Esophagus muscularis mucosa (tissue), 4 donors: Measurements from ENCODE around the gene SEC24D. TPM values are rescaled to one million over a fixed set of nuclear protein-coding genes. Genes with fewer than 3 reads are reported as not detected.

ENCODE experiments used
- DNase-seq: peaks from one replicate; pipeline ENCODE4 v3.0.0-alpha.2; 2017; ENCODE audit errors: extremely low spot score
- H3K27ac ChIP-seq, 4 donors: fragments of 200-600 bp; sonication (generic); replicated peaks in 1 of 4; 1 replicate in 3 of 4; 2 replicates in 1 of 4; pipeline ENCODE4 v1.5.1; 2016 to 2019; ENCODE audit warnings: mild to moderate bottlenecking in 1 of 4
- H3K27me3 ChIP-seq, 4 donors: fragments of 200-600 bp; sonication (generic); one replicate each; pipeline versions ENCODE4 v1.5.1 to v1.6.0; 2016 to 2019
- H3K36me3 ChIP-seq, 4 donors: fragments of 200-600 bp; sonication (generic); one replicate each; pipeline ENCODE4 v1.5.1; 2016 to 2019
- H3K4me1 ChIP-seq, 4 donors: fragments of 200-600 bp; sonication (generic); one replicate each; pipeline ENCODE4 v1.5.1; 2016 to 2019
- H3K4me3 ChIP-seq, 4 donors: fragments of 200-600 bp; sonication (generic); 1 replicate in 2 of 4; 2 replicates in 2 of 4; pipeline ENCODE4 v1.5.1; 2016 to 2019; ENCODE audit warnings: mild to moderate bottlenecking in 4 of 4, moderate library complexity in 1 of 4
- H3K9me3 ChIP-seq, 4 donors: fragments of 200-600 bp; sonication (generic); 1 replicate in 3 of 4; 2 replicates in 1 of 4; pipeline ENCODE4 v1.5.1; 2016 to 2019
- CTCF ChIP-seq, 3 experiments: fragments of 200-600 bp in 2 of 3; fragments of 450-650 bp in 1 of 3; sonication (generic) in 2 of 3; IDR thresholded peaks; one replicate each; pipeline ENCODE4 v1.5.1; 2017 to 2019; ENCODE audit warnings: antibody characterized with exemption in 3 of 3, mild to moderate bottlenecking in 2 of 3, moderate library complexity in 1 of 3
- EP300 ChIP-seq: sonication (generic); formaldehyde crosslinking; IDR thresholded peaks from one replicate; pipeline ENCODE4 v1.6.1; 2017; ENCODE audit warnings: antibody characterized with exemption
- POLR2A ChIP-seq: fragments of 450-650 bp; IDR thresholded peaks from one replicate; pipeline ENCODE4 v1.6.1; 2017; ENCODE audit warnings: antibody characterized with exemption, moderate library complexity, mild to moderate bottlenecking, low read depth
- POLR2AphosphoS5 ChIP-seq, 2 donors: sonication (generic); formaldehyde crosslinking; IDR thresholded peaks; one replicate each; pipeline ENCODE4 v1.6.1; 2017; ENCODE audit warnings: antibody characterized with exemption in 2 of 2
- WGBS: methylation state at CpG from one replicate; pipeline ENCODE4 v1.1.5; 2018; 5-methylcytosine and 5-hydroxymethylcytosine counted together
- intact Hi-C: fragments of 100-400 bp; cut with DNase I; formaldehyde crosslinking; loops from one replicate; pipeline ENCODE4 v1.15.1; 2023
- total RNA-seq, 4 donors: library from RNA; depleted of rRNA; stranded (reverse); fragments of >200 nt; gene quantifications; one replicate each; pipeline versions ENCODE4 v1.1.0 to v1.2.1, GENCODE V29; 2016

The SEC24D gene
- total RNA-seq, 4 donors from 2014 or later: 29.1 to 41.5 (median 37.0) TPM

- peaks cover 4 to 78% (median 24%) of the 10 kb centered on the region in 4 donors for H3K36me3 ChIP-seq
- intact Hi-C loops: no loop called here
- WGBS: 38% methylated on average over 2 of the region's 2 CpGs
These were observed 96.8 kb downstream of the SEC24D start for GRCh38 chr4:118739022-118739713.

DNA sequence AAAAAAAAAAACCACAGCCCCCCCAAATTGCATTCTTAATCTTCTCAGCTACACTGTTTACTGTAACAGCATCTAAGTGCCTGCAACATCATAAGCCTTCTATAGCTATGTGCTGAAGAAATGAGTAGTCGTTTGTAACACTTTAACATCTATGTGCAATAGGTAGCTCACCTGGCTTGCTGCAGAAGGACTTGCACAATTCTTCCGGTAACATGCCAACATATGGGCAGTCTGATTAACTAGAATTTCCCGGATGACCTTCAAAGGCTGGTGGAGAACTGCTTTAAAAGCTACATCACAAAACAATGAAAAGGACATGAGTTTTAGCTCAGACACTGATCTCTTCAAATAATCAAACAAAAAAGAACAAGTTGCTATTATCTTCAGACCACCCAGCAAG is 97.8 kb downstream of the SEC24D start:
- Histone ChIP-seq H3K36me3 (peaks cover 0 to 80% (median 20%) of the 10 kb centered on the region in 4 donors), H3K9me3 (no peaks in the 10 kb centered on the region), H3K27me3 (no peaks in the 10 kb centered on the region), H3K27ac (no peak overlapping the region), H3K4me3 (no peak overlapping the region), H3K4me1 (peaks cover 4 to 59% (median 47%) of the 10 kb centered on the region in 4 donors)
- WGBS: 66% methylated on average over 3 of the region's 3 CpGs
- no peak for DNase-seq
- intact Hi-C loops: no loop called here
- TF ChIP-seq POLR2AphosphoS5 (IDR thresholded peaks at IDR 0.05) (no peak), EP300 (no peak), POLR2A (no peak), CTCF (IDR thresholded peaks at IDR 0.05) (no peak)

More at GRCh38 chr4:118739022-118739713, 96.8 kb downstream of the SEC24D start:
- no peak for DNase-seq
- Histone ChIP-seq H3K27me3 (no peaks in the 10 kb centered on the region), H3K4me3 (no peak overlapping the region), H3K4me1 (peaks cover 4 to 67% (median 50%) of the 10 kb centered on the region in 4 donors), H3K9me3 (no peaks in the 10 kb centered on the region), H3K27ac (peak overlapping the region; percentile 36 to 87 (median 66))
- TF ChIP-seq EP300: no peak
- no peak for TF ChIP-seq POLR2AphosphoS5 (IDR thresholded peaks at IDR 0.05)
- no peak for TF ChIP-seq POLR2A
- no peak for TF ChIP-seq CTCF (IDR thresholded peaks at IDR 0.05)

DNA sequence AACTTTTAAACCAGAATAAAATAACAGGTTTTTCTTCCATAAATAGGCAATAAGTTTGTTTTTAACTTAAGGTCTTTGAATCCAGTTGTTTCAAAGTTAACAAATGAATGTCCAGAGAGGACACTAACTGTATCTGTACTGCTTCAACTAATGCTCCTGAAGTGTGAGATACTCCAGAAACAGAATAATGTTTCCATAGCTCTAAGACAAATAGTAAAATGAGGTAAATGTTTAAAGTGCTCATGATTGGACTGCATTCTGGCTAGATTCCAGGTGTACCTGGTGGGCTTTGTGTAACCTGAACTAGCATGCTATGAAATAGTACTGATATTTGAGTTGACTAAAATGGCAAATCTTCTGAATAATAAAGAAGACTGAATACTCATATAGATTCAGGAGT is 99.0 kb downstream of the SEC24D start:
- intact Hi-C loops: no loop called here
- Histone ChIP-seq H3K4me1 (peaks cover 4 to 50% (median 38%) of the 10 kb centered on the region in 4 donors), H3K27me3 (no peaks in the 10 kb centered on the region), H3K9me3 (no peaks in the 10 kb centered on the region), H3K4me3 (no peak overlapping the region), H3K36me3 (peaks cover 4 to 86% (median 27%) of the 10 kb centered on the region in 4 donors), H3K27ac (no peak overlapping the region)
- TF ChIP-seq POLR2AphosphoS5 (IDR thresholded peaks at IDR 0.05) (no peak), CTCF (IDR thresholded peaks at IDR 0.05) (no peak)
- DNase-seq: no peak

DNA sequence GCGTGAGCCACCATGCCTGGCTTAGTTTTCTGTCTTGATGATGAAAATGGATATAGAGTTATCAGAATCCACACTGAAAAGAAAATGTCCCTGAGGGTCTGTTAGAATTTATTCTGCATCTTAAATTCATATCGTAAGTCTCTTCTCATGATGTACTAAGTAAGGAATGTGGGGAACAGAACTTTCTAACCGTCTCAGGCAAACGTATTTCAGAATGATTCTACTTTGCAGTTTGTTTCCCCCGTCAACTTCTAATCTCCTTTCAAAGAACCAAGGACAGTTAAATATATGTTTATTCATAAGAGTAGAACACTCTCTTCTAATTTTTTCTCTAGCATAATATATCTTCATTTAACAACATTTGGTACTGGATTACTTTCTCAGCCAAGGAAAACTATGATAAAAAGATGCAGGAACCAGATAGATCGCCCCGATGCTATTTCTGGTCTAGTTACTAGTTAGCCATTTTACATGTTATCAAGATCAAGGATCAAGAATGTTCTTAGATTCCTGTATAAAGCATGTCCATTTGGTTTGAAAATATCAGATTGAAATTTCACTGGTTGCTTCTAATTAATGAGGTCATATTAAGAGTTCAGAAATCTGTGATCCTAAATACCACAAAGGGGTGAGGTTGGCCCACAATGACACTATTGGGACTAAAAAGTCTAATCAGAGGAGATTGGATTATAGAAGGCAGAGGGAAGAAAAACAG is 101.3 kb downstream of the SEC24D start:
- no peaks in the 10 kb centered on the region for H3K9me3 ChIP-seq
- no peaks in the 10 kb centered on the region for H3K27me3 ChIP-seq
- 63% methylated on average over 7 of the region's 7 CpGs for WGBS
- intact Hi-C loops: no loop called here
- no peak overlapping the region for H3K4me3 ChIP-seq
- peak overlapping the region in 1 of 4 donors; percentile 23 for H3K27ac ChIP-seq
- peaks cover 0 to 29% (median 19%) of the 10 kb centered on the region in 4 donors for H3K4me1 ChIP-seq
- no peak for DNase-seq
- peaks cover 4 to 97% (median 42%) of the 10 kb centered on the region in 4 donors for H3K36me3 ChIP-seq
- TF ChIP-seq POLR2AphosphoS5 (IDR thresholded peaks at IDR 0.05) (no peak), CTCF (IDR thresholded peaks at IDR 0.05) (no peak)
